HEK293 (cell line): Measurements from ENCODE around the gene MECP2.

Experiments
- CTCF ChIA-PET: fragments of 350-600 bp; formaldehyde crosslinking; extraction: SDS; loops from one replicate; lab custom pipeline; 2021; ENCODE audit warnings: antibody characterized with exemption; lab: Yijun Ruan, JAX
- POLR2A ChIA-PET: fragments of 300-600 bp; formaldehyde crosslinking; extraction: SDS; loops from one replicate; lab custom pipeline; 2020; ENCODE audit warnings: antibody characterized with exemption, inconsistent platforms; lab: Yijun Ruan, JAX
- H3K27ac ChIP-seq: fragments of 200-500 bp; sonication (Bioruptor generic); 2 replicates; pipeline ENCODE4 v1.5.1; 2014; ENCODE audit warnings: low read depth, low read length, control low read depth, inconsistent platforms; ENCODE audit errors: extremely low read depth
- H3K36me3 ChIP-seq, 2 experiments: fragments of 200-500 bp in 1 of 2; sonication (Bioruptor generic) in 1 of 2; 1 replicate in 1 of 2; 2 replicates in 1 of 2; pipeline ENCODE4 v1.5.1; 2014 to 2017; ENCODE audit warnings: inconsistent platforms in 2 of 2, low read length in 2 of 2; ENCODE audit not compliant: control insufficient read depth in 2 of 2, insufficient read depth in 1 of 2
- H3K4me1 ChIP-seq: fragments of 200-500 bp; sonication (Bioruptor generic); 2 replicates; pipeline ENCODE4 v1.5.1; 2014; ENCODE audit warnings: mild to moderate bottlenecking, low read length, inconsistent platforms; ENCODE audit not compliant: control insufficient read depth, insufficient read depth
- H3K4me3 ChIP-seq: 2 replicates; pipeline ENCODE4 v1.5.1; 2011; ENCODE audit warnings: low read depth, mild to moderate bottlenecking, control low read depth, low read length, moderate library complexity
- H3K9me3 ChIP-seq: fragments of 200-500 bp; sonication (Bioruptor generic); 2 replicates; pipeline ENCODE4 v1.5.1; 2014; ENCODE audit warnings: low read depth, low read length, inconsistent platforms; ENCODE audit not compliant: control insufficient read depth, insufficient read depth
- ATF2 ChIP-seq: fragments of 450-650 bp; formaldehyde crosslinking; IDR thresholded peaks from 2 replicates; pipeline ENCODE4 v1.5.1; 2016; ENCODE audit warnings: missing biosample characterization, missing genetic modification characterization, low read depth
- FEZF1 ChIP-seq: fragments of 450-650 bp; formaldehyde crosslinking; IDR thresholded peaks from 2 replicates; pipeline ENCODE4 v1.5.1; 2016; ENCODE audit warnings: missing biosample characterization, missing genetic modification characterization
- GLIS2 ChIP-seq: fragments of 450-650 bp; formaldehyde crosslinking; IDR thresholded peaks from 2 replicates; pipeline ENCODE4 v1.5.1; 2016; ENCODE audit warnings: missing biosample characterization, missing genetic modification characterization
- HOXC10 ChIP-seq: sonication (generic); formaldehyde crosslinking; IDR thresholded peaks from 2 replicates; pipeline ENCODE4 v1.8.1; 2023; ENCODE audit warnings: mild to moderate bottlenecking, missing genetic modification reagents
- MEIS1 ChIP-seq: sonication (generic); formaldehyde crosslinking; IDR thresholded peaks from 2 replicates; pipeline ENCODE4 v1.8.1; 2022; ENCODE audit warnings: missing genetic modification reagents, mild to moderate bottlenecking, borderline replicate concordance
- MYNN ChIP-seq: fragments of 450-650 bp; formaldehyde crosslinking; IDR thresholded peaks from 2 replicates; pipeline ENCODE4 v1.5.1; 2016; ENCODE audit warnings: missing biosample characterization, missing genetic modification characterization, borderline replicate concordance
- SCRT1 ChIP-seq: fragments of 450-650 bp; formaldehyde crosslinking; IDR thresholded peaks from 2 replicates; pipeline ENCODE4 v1.5.1; 2016; ENCODE audit warnings: missing biosample characterization, missing genetic modification characterization, borderline replicate concordance
- SP2 ChIP-seq: fragments of 450-650 bp; formaldehyde crosslinking; IDR thresholded peaks from 2 replicates; pipeline ENCODE4 v1.5.1; 2016; ENCODE audit warnings: missing biosample characterization, missing genetic modification characterization
- SP7 ChIP-seq: fragments of 450-650 bp; formaldehyde crosslinking; IDR thresholded peaks from 2 replicates; pipeline ENCODE4 v1.5.1; 2016; ENCODE audit warnings: missing biosample characterization, missing genetic modification characterization
- ZNF146 ChIP-seq: fragments of 450-650 bp; formaldehyde crosslinking; IDR thresholded peaks from 2 replicates; pipeline ENCODE4 v1.5.1; 2016; ENCODE audit warnings: missing biosample characterization, missing genetic modification characterization
- ZNF18 ChIP-seq: fragments of 450-650 bp; formaldehyde crosslinking; IDR thresholded peaks from 2 replicates; pipeline ENCODE4 v1.5.1; 2016; ENCODE audit warnings: missing biosample characterization, missing genetic modification characterization
- ZNF214 ChIP-seq: fragments of 450-650 bp; formaldehyde crosslinking; IDR thresholded peaks from 2 replicates; pipeline ENCODE4 v1.5.1; 2017; ENCODE audit warnings: missing biosample characterization, mild to moderate bottlenecking, missing genetic modification characterization, borderline replicate concordance
- ZNF248 ChIP-seq: fragments of 450-650 bp; formaldehyde crosslinking; IDR thresholded peaks from 2 replicates; pipeline ENCODE4 v1.5.1; 2017; ENCODE audit warnings: missing biosample characterization, missing genetic modification characterization
- ZNF324 ChIP-seq: fragments of 450-650 bp; formaldehyde crosslinking; IDR thresholded peaks from 2 replicates; pipeline ENCODE4 v1.5.1; 2016; ENCODE audit warnings: missing biosample characterization, missing genetic modification characterization
- ZNF341 ChIP-seq: fragments of 450-650 bp; formaldehyde crosslinking; IDR thresholded peaks from 2 replicates; pipeline ENCODE4; 2016; ENCODE audit warnings: low read depth, missing biosample characterization, missing genetic modification characterization
- ZNF416 ChIP-seq: fragments of 450-650 bp; formaldehyde crosslinking; IDR thresholded peaks from 2 replicates; pipeline ENCODE4 v1.5.1; 2016; ENCODE audit warnings: missing biosample characterization, missing genetic modification characterization
- ZNF549 ChIP-seq: fragments of 450-650 bp; IDR thresholded peaks from 2 replicates; pipeline ENCODE4 v1.5.1; 2018; ENCODE audit warnings: missing biosample characterization, missing genetic modification characterization, mild to moderate bottlenecking, inconsistent platforms, moderate library complexity
- ZNF571 ChIP-seq: fragments of 450-650 bp; formaldehyde crosslinking; IDR thresholded peaks from 2 replicates; pipeline ENCODE4 v1.5.0; 2017; ENCODE audit warnings: missing biosample characterization, missing genetic modification characterization
- ZNF645 ChIP-seq: fragments of 450-650 bp; formaldehyde crosslinking; IDR thresholded peaks from 2 replicates; pipeline ENCODE4; 2016; ENCODE audit warnings: missing biosample characterization, missing genetic modification characterization
- ZNF660 ChIP-seq: fragments of 450-650 bp; IDR thresholded peaks from 2 replicates; pipeline ENCODE4 v1.5.1; 2018; ENCODE audit warnings: missing biosample characterization, mild to moderate bottlenecking, missing genetic modification characterization
- ZNF670 ChIP-seq: fragments of 450-650 bp; formaldehyde crosslinking; IDR thresholded peaks from 2 replicates; pipeline ENCODE4 v1.5.1; 2016; ENCODE audit warnings: missing biosample characterization, missing genetic modification characterization, low read depth
- ZNF701 ChIP-seq: fragments of 450-650 bp; formaldehyde crosslinking; IDR thresholded peaks from 2 replicates; pipeline ENCODE4 v1.5.1; 2016; ENCODE audit warnings: missing biosample characterization, missing genetic modification characterization
- ZNF792 ChIP-seq: fragments of 450-650 bp; formaldehyde crosslinking; IDR thresholded peaks from 2 replicates; pipeline ENCODE4 v1.5.1; 2016; ENCODE audit warnings: missing biosample characterization, missing genetic modification characterization
- ZNF843 ChIP-seq: fragments of 450-650 bp; formaldehyde crosslinking; IDR thresholded peaks from 2 replicates; pipeline ENCODE4 v1.5.1; 2016; ENCODE audit warnings: missing biosample characterization, missing genetic modification characterization
- TF ChIP-seq, protein P1 (sequence below): fragments of 450-650 bp; formaldehyde crosslinking; IDR thresholded peaks from 2 replicates; pipeline ENCODE4 v1.5.1; 2016; ENCODE audit warnings: missing biosample characterization, missing genetic modification characterization
- TF ChIP-seq, protein P2 (sequence below): fragments of 450-650 bp; formaldehyde crosslinking; IDR thresholded peaks from 2 replicates; pipeline ENCODE4 v1.5.1; 2016; ENCODE audit warnings: missing biosample characterization, missing genetic modification characterization

The MECP2 gene

GRCh38 chrX:153983321-153983801, 114.2 kb downstream of the MECP2 start:
- no peaks in the 10 kb centered on the region for H3K4me1 ChIP-seq
- ChIA-PET CTCF (no interaction called here), POLR2A (no interaction called here)

DNA sequence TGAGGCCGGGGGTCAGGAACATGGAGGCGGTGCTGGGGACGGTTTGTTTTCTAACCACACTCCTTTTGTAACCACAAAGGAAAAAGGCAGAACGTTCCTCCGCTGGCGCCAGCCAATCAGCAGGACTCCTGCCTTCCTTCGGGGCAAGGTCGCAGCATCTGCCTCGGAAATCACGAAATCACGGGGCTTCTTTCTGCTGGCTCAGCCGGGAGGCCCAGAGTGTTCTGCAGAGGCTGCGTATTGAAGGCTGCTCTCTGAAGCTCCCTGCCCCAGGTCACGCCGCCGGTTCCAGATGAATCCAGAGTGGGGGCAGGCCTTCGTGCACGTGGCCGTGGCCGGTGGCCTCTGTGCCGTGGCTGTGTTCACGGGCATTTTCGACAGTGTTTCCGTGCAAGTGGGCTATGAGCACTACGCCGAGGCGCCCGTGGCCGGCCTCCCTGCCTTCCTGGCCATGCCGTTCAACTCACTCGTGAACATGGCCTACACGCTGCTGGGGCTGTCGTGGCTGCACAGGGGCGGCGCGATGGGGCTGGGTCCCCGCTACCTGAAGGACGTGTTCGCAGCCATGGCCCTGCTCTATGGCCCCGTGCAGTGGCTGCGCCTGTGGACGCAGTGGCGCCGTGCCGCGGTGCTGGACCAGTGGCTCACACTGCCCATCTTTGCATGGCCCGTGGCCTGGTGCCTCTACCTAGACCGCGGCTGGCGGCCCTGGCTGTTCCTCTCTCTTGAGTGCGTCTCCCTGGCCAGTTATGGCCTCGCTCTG, 115.6 kb downstream of the MECP2 start:
- H3K4me1 ChIP-seq: no peaks in the 10 kb centered on the region
- no peak overlapping the region for H3K4me3 ChIP-seq
- H3K9me3 ChIP-seq: no peaks in the 10 kb centered on the region
- TF ChIP-seq ATF2 (tag by site-specific recombination): no peak
- TF ChIP-seq ZNF324 (tag by site-specific recombination): no peak
- TF ChIP-seq HOXC10: 0 out of 2 replicates have a peak, but pooled peaks have one; percentile 28
- no peak for TF ChIP-seq ZNF341 (tag by site-specific recombination)
- no peak for TF ChIP-seq ZNF701 (tag by site-specific recombination)
- TF ChIP-seq ZNF416 (tag by site-specific recombination): no peak
- TF ChIP-seq ZNF792: no peak
- no peak for TF ChIP-seq ZNF571 (tag by site-specific recombination)
- TF ChIP-seq, all 188 proteins: peak for 1
- ChIA-PET POLR2A (interaction anchor here (1.6 to 1.9 kb wide), 2 partner anchors 9 to 11 kb away, joined by 4 to 8 read pairs; partner anchors contain the start of genes HCFC1 and TMEM187), CTCF (interaction anchor here (0.6 to 1.1 kb wide), 2 partner anchors 9 to 31 kb away, joined by 3 read pairs; partner anchors contain the start of gene TMEM187)
- no peak overlapping the region for H3K27ac ChIP-seq
- no peaks in the 10 kb centered on the region for H3K36me3 ChIP-seq

More at GRCh38 chrX:153983321-153983801, 114.2 kb downstream of the MECP2 start:
- Histone ChIP-seq H3K9me3 (no peaks in the 10 kb centered on the region), H3K4me3 (no peak overlapping the region), H3K36me3 (no peaks in the 10 kb centered on the region), H3K27ac (no peak overlapping the region)
- TF ChIP-seq, protein P1, sequence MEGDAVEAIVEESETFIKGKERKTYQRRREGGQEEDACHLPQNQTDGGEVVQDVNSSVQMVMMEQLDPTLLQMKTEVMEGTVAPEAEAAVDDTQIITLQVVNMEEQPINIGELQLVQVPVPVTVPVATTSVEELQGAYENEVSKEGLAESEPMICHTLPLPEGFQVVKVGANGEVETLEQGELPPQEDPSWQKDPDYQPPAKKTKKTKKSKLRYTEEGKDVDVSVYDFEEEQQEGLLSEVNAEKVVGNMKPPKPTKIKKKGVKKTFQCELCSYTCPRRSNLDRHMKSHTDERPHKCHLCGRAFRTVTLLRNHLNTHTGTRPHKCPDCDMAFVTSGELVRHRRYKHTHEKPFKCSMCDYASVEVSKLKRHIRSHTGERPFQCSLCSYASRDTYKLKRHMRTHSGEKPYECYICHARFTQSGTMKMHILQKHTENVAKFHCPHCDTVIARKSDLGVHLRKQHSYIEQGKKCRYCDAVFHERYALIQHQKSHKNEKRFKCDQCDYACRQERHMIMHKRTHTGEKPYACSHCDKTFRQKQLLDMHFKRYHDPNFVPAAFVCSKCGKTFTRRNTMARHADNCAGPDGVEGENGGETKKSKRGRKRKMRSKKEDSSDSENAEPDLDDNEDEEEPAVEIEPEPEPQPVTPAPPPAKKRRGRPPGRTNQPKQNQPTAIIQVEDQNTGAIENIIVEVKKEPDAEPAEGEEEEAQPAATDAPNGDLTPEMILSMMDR (tag by site-specific recombination): no peak
- TF ChIP-seq ZNF214 (tag by site-specific recombination) (no peak), ZNF18 (tag by site-specific recombination) (no peak), MEIS1 (CRISPR knock-in tag) (no peak), SP7 (no peak), SCRT1 (no peak), GLIS2 (tag by site-specific recombination) (no peak), ZNF670 (tag by site-specific recombination) (no peak), ZNF549 (tag by site-specific recombination) (no peak), ZNF843 (tag by site-specific recombination) (no peak), ZNF146 (tag by site-specific recombination) (no peak), FEZF1 (no peak), ZNF645 (tag by site-specific recombination) (no peak), ZNF248 (tag by site-specific recombination) (no peak), ZNF660 (tag by site-specific recombination) (no peak), MYNN (no peak), SP2 (tag by site-specific recombination) (no peak)
- TF ChIP-seq, protein P2, sequence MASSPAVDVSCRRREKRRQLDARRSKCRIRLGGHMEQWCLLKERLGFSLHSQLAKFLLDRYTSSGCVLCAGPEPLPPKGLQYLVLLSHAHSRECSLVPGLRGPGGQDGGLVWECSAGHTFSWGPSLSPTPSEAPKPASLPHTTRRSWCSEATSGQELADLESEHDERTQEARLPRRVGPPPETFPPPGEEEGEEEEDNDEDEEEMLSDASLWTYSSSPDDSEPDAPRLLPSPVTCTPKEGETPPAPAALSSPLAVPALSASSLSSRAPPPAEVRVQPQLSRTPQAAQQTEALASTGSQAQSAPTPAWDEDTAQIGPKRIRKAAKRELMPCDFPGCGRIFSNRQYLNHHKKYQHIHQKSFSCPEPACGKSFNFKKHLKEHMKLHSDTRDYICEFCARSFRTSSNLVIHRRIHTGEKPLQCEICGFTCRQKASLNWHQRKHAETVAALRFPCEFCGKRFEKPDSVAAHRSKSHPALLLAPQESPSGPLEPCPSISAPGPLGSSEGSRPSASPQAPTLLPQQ: no peak
